Spleen (tissue), 11 donors: ENCODE measurements around the gene GLDC. TPM values are rescaled to one million over a fixed set of nuclear protein-coding genes. Genes with fewer than 3 reads are reported as not detected.

Experiments used
- DNase-seq: peaks from one replicate; pipeline ENCODE4 v3.0.0-alpha.2; 2020
- H3K27ac ChIP-seq, 8 donors: fragments of 200-600 bp; sonication (generic) in 7 of 8; 1 replicate in 4 of 8; 2 replicates in 4 of 8; pipeline versions ENCODE4 v1.5.0 to v1.8.0; 2016 to 2021; ENCODE audit warnings: inconsistent platforms in 4 of 8, mild to moderate bottlenecking in 4 of 8, moderate library complexity in 1 of 8
- H3K27me3 ChIP-seq, 7 donors: fragments of 200-600 bp; sonication (generic) in 6 of 7; replicated peaks in 1 of 7; 1 replicate in 4 of 7; 2 replicates in 3 of 7; pipeline versions ENCODE4 v1.5.0 to v1.8.0; 2016 to 2021; ENCODE audit warnings: inconsistent platforms in 3 of 7, mild to moderate bottlenecking in 1 of 7
- H3K36me3 ChIP-seq, 6 donors: fragments of 200-600 bp; sonication (generic) in 5 of 6; 1 replicate in 4 of 6; 2 replicates in 2 of 6; pipeline versions ENCODE4 v1.5.0 to v1.8.0; 2016 to 2021; ENCODE audit warnings: inconsistent platforms in 2 of 6
- H3K4me1 ChIP-seq, 6 donors: fragments of 200-600 bp; sonication (generic) in 5 of 6; 1 replicate in 3 of 6; 2 replicates in 3 of 6; pipeline versions ENCODE4 v1.5.0 to v1.8.0; 2016 to 2021; ENCODE audit warnings: inconsistent platforms in 3 of 6
- H3K4me3 ChIP-seq, 8 donors: fragments of 200-600 bp; sonication (generic) in 7 of 8; 1 replicate in 4 of 8; 2 replicates in 4 of 8; pipeline versions ENCODE4 v1.5.0 to v1.8.0; 2016 to 2021; ENCODE audit warnings: inconsistent platforms in 4 of 8, mild to moderate bottlenecking in 4 of 8, moderate library complexity in 2 of 8
- H3K9me3 ChIP-seq, 8 donors: fragments of 200-600 bp; sonication (generic) in 7 of 8; 1 replicate in 4 of 8; 2 replicates in 4 of 8; pipeline versions ENCODE4 v1.5.0 to v1.8.0; 2016 to 2021; ENCODE audit warnings: inconsistent platforms in 4 of 8
- CTCF ChIP-seq, 11 experiments: fragments of 200-600 bp in 7 of 11; fragments of 450-650 bp in 4 of 11; sonication (generic) in 4 of 11; IDR thresholded peaks in 8 of 11; conservative IDR thresholded peaks in 3 of 11; 1 replicate in 7 of 11; 2 replicates in 4 of 11; pipeline versions ENCODE4 v1.4.0 to v1.8.0; 2016 to 2021; ENCODE audit warnings: antibody characterized with exemption in 11 of 11, inconsistent platforms in 4 of 11, mild to moderate bottlenecking in 1 of 11
- POLR2A ChIP-seq, 3 donors: fragments of 450-650 bp; IDR thresholded peaks; one replicate each; pipeline ENCODE4 v1.5.1; 2017; ENCODE audit warnings: antibody characterized with exemption in 3 of 3, mild to moderate bottlenecking in 1 of 3
- POLR2AphosphoS5 ChIP-seq, 3 donors: sonication (generic); formaldehyde crosslinking; IDR thresholded peaks; one replicate each; pipeline ENCODE4 v1.5.1; 2017; ENCODE audit warnings: antibody characterized with exemption in 3 of 3
- WGBS, 5 donors: extraction: QIAGEN DNeasy Blood & Tissue Kit in 3 of 5; methylation state at CpG; one replicate each; pipeline versions ENCODE4 v1.1.5 to v1.1.7; 2013 to 2018; 5-methylcytosine and 5-hydroxymethylcytosine counted together
- intact Hi-C: fragments of 100-400 bp; cut with DNase I; formaldehyde crosslinking; loops from one replicate; pipeline ENCODE4 v1.15.0; 2023; ENCODE audit warnings: low total_unique reads
- polyA plus RNA-seq, 3 donors: library from polyadenylated mRNA; stranded (reverse); fragments of 200-250 nt; gene quantifications; one replicate each; pipeline ENCODE4 v1.2.1, GENCODE V29; 2013
- total RNA-seq, 7 donors: library from RNA; depleted of rRNA in 3 of 7; stranded (reverse); fragments of >200 nt in 3 of 7; fragmentation: NEBNext Ultra II Directional in 4 of 7; extraction: Animal tissue kit (Norgen Biotek cat#: 25700) in 4 of 7; gene quantifications; one replicate each; pipeline versions ENCODE4 v1.1.0 to v1.2.1, GENCODE V29; 2016 to 2021
- donor health status: healthy with polysubstance abuse.
- donor health status: DM: no; HTN: no; CAD: no; lungs with moderate emphysema.
- donor health status: DM: no; HTN: no; CAD: no.
- donor health status: Bipolar disorder and iron deficiency.
- donor health status: healthy.
- donor health status: DM: no; HTN: no; CAD: no.
- donor health status: DM: yes; HTN: yes; CAD: no.

The GLDC gene
- total and polyA plus RNA-seq, 10 donors: 0.17 to 8.7 (median 0.64) TPM

GRCh38 chr9:6565312-6565711 lies 80.2 kb downstream of the GLDC start:
- Histone ChIP-seq H3K4me1 (no peaks in the 10 kb centered on the region), H3K9me3 (no peaks in the 10 kb centered on the region), H3K36me3 (no peaks in the 10 kb centered on the region), H3K27me3 (peaks cover 0 to 5% (median 0%) of the 10 kb centered on the region in 7 donors), H3K27ac (no peak overlapping the region), H3K4me3 (no peak overlapping the region)
- TF ChIP-seq CTCF (IDR thresholded peaks at IDR 0.05 in 8 of 11, conservative IDR thresholded peaks at IDR 0.05 in 3 of 11) (no peak), POLR2A (IDR thresholded peaks at IDR 0.05) (no peak), POLR2AphosphoS5 (IDR thresholded peaks at IDR 0.05) (no peak)
- WGBS, 5 donors: 76 to 90% (median 84%) methylated on average over 8 of the region's 8 CpGs
- intact Hi-C loops: loop anchor here (5.0 kb wide), 1 partner anchor 213 kb away; no protein-coding TSS in a partner anchor
- DNase-seq: no peak

- Histone ChIP-seq H3K27ac (no peak overlapping the region), H3K4me1 (no peaks in the 10 kb centered on the region), H3K27me3 (peaks cover 0 to 5% (median 0%) of the 10 kb centered on the region in 7 donors), H3K4me3 (no peak overlapping the region), H3K9me3 (no peaks in the 10 kb centered on the region), H3K36me3 (no peaks in the 10 kb centered on the region)
- intact Hi-C loops: loop anchor here (5.0 kb wide), 1 partner anchor 213 kb away; no protein-coding TSS in a partner anchor
- 58 to 77% (median 67%) methylated on average over 3 of the region's 3 CpGs for WGBS, 5 donors
- TF ChIP-seq POLR2AphosphoS5 (IDR thresholded peaks at IDR 0.05): no peak
- no peak for TF ChIP-seq CTCF (IDR thresholded peaks at IDR 0.05 in 8 of 11, conservative IDR thresholded peaks at IDR 0.05 in 3 of 11)
- TF ChIP-seq POLR2A (IDR thresholded peaks at IDR 0.05): no peak
- DNase-seq: no peak
Measured at GRCh38 chr9:6564868-6565267, 80.7 kb downstream of the GLDC start.

GRCh38 chr9:6564360-6564759 lies 81.2 kb downstream of the GLDC start:
- Histone ChIP-seq H3K4me3 (no peak overlapping the region), H3K27ac (no peak overlapping the region), H3K4me1 (no peaks in the 10 kb centered on the region), H3K36me3 (no peaks in the 10 kb centered on the region), H3K9me3 (no peaks in the 10 kb centered on the region), H3K27me3 (peaks cover 0 to 1% (median 0%) of the 10 kb centered on the region in 7 donors)
- intact Hi-C loops: no loop called here
- DNase-seq: no peak
- WGBS, 5 donors: 75 to 95% (median 90%) methylated on average over 5 of the region's 5 CpGs
- no peak for TF ChIP-seq CTCF (IDR thresholded peaks at IDR 0.05 in 8 of 11, conservative IDR thresholded peaks at IDR 0.05 in 3 of 11)
- no peak for TF ChIP-seq POLR2AphosphoS5 (IDR thresholded peaks at IDR 0.05)
- TF ChIP-seq POLR2A (IDR thresholded peaks at IDR 0.05): no peak

- Histone ChIP-seq H3K27ac (no peak overlapping the region), H3K4me1 (no peaks in the 10 kb centered on the region), H3K27me3 (no peaks in the 10 kb centered on the region), H3K4me3 (no peak overlapping the region), H3K36me3 (no peaks in the 10 kb centered on the region), H3K9me3 (no peaks in the 10 kb centered on the region)
- TF ChIP-seq CTCF (IDR thresholded peaks at IDR 0.05 in 8 of 11, conservative IDR thresholded peaks at IDR 0.05 in 3 of 11) (no peak), POLR2A (IDR thresholded peaks at IDR 0.05) (no peak)
- DNase-seq: no peak
- intact Hi-C loops: no loop called here
- 81 to 90% (median 84%) methylated on average over 7 of the region's 7 CpGs for WGBS, 5 donors
Measured at GRCh38 chr9:6562871-6563430, 82.6 kb downstream of the GLDC start.
